IgD-negative memory B cell (primary cell): ENCODE data around the gene SPATS2L. TPM values are rescaled to one million over a fixed set of nuclear protein-coding genes. Genes with fewer than 3 reads are reported as not detected.

Experiments
- H3K27ac Mint-ChIP-seq, 3 donors: one replicate each; pipeline ENCODE4 v1.8.0; 2020 to 2022; ENCODE audit warnings: mild to moderate bottlenecking in 3 of 3, mixed read lengths in 3 of 3, moderate library complexity in 1 of 3
- H3K27me3 Mint-ChIP-seq: one replicate; pipeline ENCODE4 v1.8.0; 2021; ENCODE audit warnings: mixed read lengths
- H3K36me3 Mint-ChIP-seq: one replicate; pipeline ENCODE4 v1.8.0; 2020; ENCODE audit warnings: mild to moderate bottlenecking, mixed read lengths
- H3K4me1 Mint-ChIP-seq, 3 donors: one replicate each; pipeline ENCODE4 v1.8.0; 2020 to 2022; ENCODE audit warnings: mixed read lengths in 3 of 3, mild to moderate bottlenecking in 1 of 3
- H3K4me3 Mint-ChIP-seq, 4 donors: one replicate each; pipeline ENCODE4 v1.8.0; 2020 to 2022; ENCODE audit warnings: mild to moderate bottlenecking in 4 of 4, mixed read lengths in 4 of 4, moderate library complexity in 3 of 4
- H3K9me3 Mint-ChIP-seq, 3 donors: one replicate each; pipeline ENCODE4 v1.8.0; 2020 to 2021; ENCODE audit warnings: mixed read lengths in 3 of 3, mild to moderate bottlenecking in 1 of 3
- polyA plus RNA-seq: library from polyadenylated mRNA; unstranded; fragments of 300-500 nt; fragmentation: Illumina TruSeq; gene quantifications from one replicate; pipeline ENCODE4 v1.2.3, GENCODE V29; 2021

The SPATS2L gene
- polyA plus RNA-seq, 1 donor from 2014 or later: 0.50 TPM

- Mint-ChIP-seq H3K27me3 (peaks cover 3% of the 10 kb centered on the region), H3K9me3 (no peaks in the 10 kb centered on the region), H3K27ac (no peak overlapping the region), H3K4me3 (no peak overlapping the region), H3K4me1 (no peaks in the 10 kb centered on the region), H3K36me3 (no peaks in the 10 kb centered on the region)
Measured at GRCh38 chr2:200360364-200360763, 53.9 kb downstream of the SPATS2L start.

GRCh38 chr2:200362202-200362917, 55.9 kb downstream of the SPATS2L start:
- no peaks in the 10 kb centered on the region for H3K4me1 Mint-ChIP-seq
- peaks cover 3% of the 10 kb centered on the region for H3K27me3 Mint-ChIP-seq
- H3K9me3 Mint-ChIP-seq: no peaks in the 10 kb centered on the region
- no peak overlapping the region for H3K4me3 Mint-ChIP-seq
- H3K27ac Mint-ChIP-seq: no peak overlapping the region
- no peaks in the 10 kb centered on the region for H3K36me3 Mint-ChIP-seq

- H3K27ac Mint-ChIP-seq: no peak overlapping the region
- H3K4me1 Mint-ChIP-seq: no peaks in the 10 kb centered on the region
- H3K27me3 Mint-ChIP-seq: peaks cover 3% of the 10 kb centered on the region
- H3K4me3 Mint-ChIP-seq: no peak overlapping the region
- H3K36me3 Mint-ChIP-seq: no peaks in the 10 kb centered on the region
- H3K9me3 Mint-ChIP-seq: no peaks in the 10 kb centered on the region
Measured at GRCh38 chr2:200363279-200363678, 56.8 kb downstream of the SPATS2L start.

- no peaks in the 10 kb centered on the region for H3K36me3 Mint-ChIP-seq
- H3K27ac Mint-ChIP-seq: no peak overlapping the region
- H3K9me3 Mint-ChIP-seq: no peaks in the 10 kb centered on the region
- no peak overlapping the region for H3K4me3 Mint-ChIP-seq
- H3K4me1 Mint-ChIP-seq: no peaks in the 10 kb centered on the region
- peaks cover 3% of the 10 kb centered on the region for H3K27me3 Mint-ChIP-seq
Measured at GRCh38 chr2:200364142-200364541, 57.6 kb downstream of the SPATS2L start.

- Mint-ChIP-seq H3K4me1 (no peaks in the 10 kb centered on the region), H3K36me3 (no peaks in the 10 kb centered on the region), H3K4me3 (no peak overlapping the region), H3K9me3 (no peaks in the 10 kb centered on the region), H3K27me3 (peaks cover 5% of the 10 kb centered on the region), H3K27ac (no peak overlapping the region)
Measured at GRCh38 chr2:200364620-200365019, 58.1 kb downstream of the SPATS2L start.

- Mint-ChIP-seq H3K27ac (no peak overlapping the region), H3K4me1 (no peaks in the 10 kb centered on the region), H3K9me3 (no peaks in the 10 kb centered on the region), H3K27me3 (peaks cover 5% of the 10 kb centered on the region), H3K36me3 (no peaks in the 10 kb centered on the region), H3K4me3 (no peak overlapping the region)
Measured at GRCh38 chr2:200365209-200365608, 58.7 kb downstream of the SPATS2L start.

GRCh38 chr2:200367155-200367554, 60.7 kb downstream of the SPATS2L start:
- Mint-ChIP-seq H3K4me3 (no peak overlapping the region), H3K27ac (no peak overlapping the region), H3K27me3 (peaks cover 4% of the 10 kb centered on the region), H3K36me3 (no peaks in the 10 kb centered on the region), H3K9me3 (no peaks in the 10 kb centered on the region), H3K4me1 (no peaks in the 10 kb centered on the region)

- H3K9me3 Mint-ChIP-seq: no peaks in the 10 kb centered on the region
- H3K27me3 Mint-ChIP-seq: peaks cover 1% of the 10 kb centered on the region
- H3K4me3 Mint-ChIP-seq: no peak overlapping the region
- no peak overlapping the region for H3K27ac Mint-ChIP-seq
- no peaks in the 10 kb centered on the region for H3K36me3 Mint-ChIP-seq
- H3K4me1 Mint-ChIP-seq: peaks cover 8 to 12% (median 8%) of the 10 kb centered on the region in 3 donors
Measured at GRCh38 chr2:200369886-200370285, 63.4 kb downstream of the SPATS2L start.

- peaks cover 1% of the 10 kb centered on the region for H3K27me3 Mint-ChIP-seq
- H3K36me3 Mint-ChIP-seq: no peaks in the 10 kb centered on the region
- peaks cover 8 to 13% (median 8%) of the 10 kb centered on the region in 3 donors for H3K4me1 Mint-ChIP-seq
- H3K4me3 Mint-ChIP-seq: peak overlapping the region in 2 of 4 donors; percentile 2 to 26
- no peaks in the 10 kb centered on the region for H3K9me3 Mint-ChIP-seq
- H3K27ac Mint-ChIP-seq: no peak overlapping the region
Measured at GRCh38 chr2:200373231-200373630, 66.7 kb downstream of the SPATS2L start.

- H3K4me1 Mint-ChIP-seq: peaks cover 8 to 13% (median 8%) of the 10 kb centered on the region in 3 donors
- peak overlapping the region; percentile 30 to 92 (median 80) for H3K4me3 Mint-ChIP-seq
- H3K9me3 Mint-ChIP-seq: no peaks in the 10 kb centered on the region
- peak overlapping the region in 1 of 3 donors; percentile 17 for H3K27ac Mint-ChIP-seq
- H3K27me3 Mint-ChIP-seq: peaks cover 1% of the 10 kb centered on the region
- H3K36me3 Mint-ChIP-seq: no peaks in the 10 kb centered on the region
Measured at GRCh38 chr2:200373973-200374416, 67.5 kb downstream of the SPATS2L start.

GRCh38 chr2:200376513-200377354, 70.2 kb downstream of the SPATS2L start:
- Mint-ChIP-seq H3K4me3 (no peak overlapping the region), H3K36me3 (no peaks in the 10 kb centered on the region), H3K9me3 (no peaks in the 10 kb centered on the region), H3K27ac (no peak overlapping the region), H3K4me1 (peaks cover 8 to 19% (median 10%) of the 10 kb centered on the region in 3 donors), H3K27me3 (no peaks in the 10 kb centered on the region)

GRCh38 chr2:200377355-200378336, 71.2 kb downstream of the SPATS2L start:
- peaks cover 8 to 19% (median 10%) of the 10 kb centered on the region in 3 donors for H3K4me1 Mint-ChIP-seq
- no peaks in the 10 kb centered on the region for H3K36me3 Mint-ChIP-seq
- no peak overlapping the region for H3K27ac Mint-ChIP-seq
- H3K9me3 Mint-ChIP-seq: no peaks in the 10 kb centered on the region
- H3K27me3 Mint-ChIP-seq: no peaks in the 10 kb centered on the region
- H3K4me3 Mint-ChIP-seq: no peak overlapping the region

GRCh38 chr2:200378652-200379290, 72.3 kb downstream of the SPATS2L start:
- Mint-ChIP-seq H3K4me3 (no peak overlapping the region), H3K36me3 (no peaks in the 10 kb centered on the region), H3K27ac (no peak overlapping the region), H3K27me3 (no peaks in the 10 kb centered on the region), H3K9me3 (no peaks in the 10 kb centered on the region), H3K4me1 (peaks cover 7 to 19% (median 9%) of the 10 kb centered on the region in 3 donors)

GRCh38 chr2:200379481-200380090, 73.1 kb downstream of the SPATS2L start:
- Mint-ChIP-seq H3K9me3 (no peaks in the 10 kb centered on the region), H3K36me3 (no peaks in the 10 kb centered on the region), H3K4me3 (no peak overlapping the region), H3K27me3 (no peaks in the 10 kb centered on the region), H3K4me1 (peaks cover 0 to 12% (median 3%) of the 10 kb centered on the region in 3 donors), H3K27ac (no peak overlapping the region)
